Tongue (tissue), 3 donors: Measurements from ENCODE around the gene SLC4A7. TPM values are rescaled to one million over a fixed set of nuclear protein-coding genes. Genes with fewer than 3 reads are reported as not detected.

Source experiments
- DNase-seq: peaks from one replicate; pipeline ENCODE4 v3.0.0-alpha.2; 2015
- small RNA-seq: library from RNA; depleted of rRNA; stranded (forward); fragments of <200 nt; gene quantifications from one replicate; pipeline ENCODE3, GENCODE V24; 2014; ENCODE audit warnings: low replicate concordance
- total RNA-seq: library from RNA; depleted of rRNA; stranded (reverse); fragments of >200 nt; gene quantifications from one replicate; pipeline ENCODE4 v1.2.3, GENCODE V29; 2014

SLC4A7 gene
- total RNA-seq, 1 donor from 2014 or later: 71.5 TPM

- no peak for DNase-seq
These were observed 158.8 kb downstream of the SLC4A7 start for GRCh38 chr3:27325419-27325818.

GRCh38 chr3:27324686-27325085 lies 159.5 kb downstream of the SLC4A7 start:
- DNase-seq: no peak

DNA sequence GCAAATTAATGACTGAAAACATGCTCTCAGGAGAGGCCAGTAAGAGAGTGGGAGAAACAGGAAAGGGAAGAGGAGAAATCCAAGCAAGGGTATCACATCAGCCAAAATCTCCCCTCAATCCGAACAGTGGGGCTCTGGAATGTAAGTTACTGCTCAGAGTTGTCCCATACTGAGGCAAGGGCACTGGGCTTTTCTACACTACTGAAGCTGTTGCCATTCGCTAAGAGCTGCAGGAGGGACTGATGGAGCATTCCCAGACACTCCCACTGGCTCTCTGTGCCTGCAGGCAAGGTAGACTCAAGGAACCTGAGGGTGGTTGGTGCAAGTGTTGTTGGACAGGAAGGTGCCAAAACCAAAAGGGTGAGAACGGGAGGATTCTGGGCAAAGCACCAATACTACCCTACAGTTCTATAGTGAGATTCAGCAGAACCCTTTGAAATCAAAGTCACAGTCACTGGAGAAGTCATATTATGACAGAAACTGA lies 161.1 kb downstream of the SLC4A7 start:
- no peak for DNase-seq

Small RNAs within 50 kb of the gene (small RNA-seq; reads per million reads assigned to genes)
- not detected for gene AC137675.1
- not detected for gene RNU1-96P

Other genes with a start within 250 kb of the SLC4A7 start
- gene NEK10, start 115.0 kb downstream of the SLC4A7 start, total RNA-seq: 40.5 TPM
- 0.31 TPM for gene EOMES, start 237.9 kb upstream of the SLC4A7 start, total RNA-seq